ENCODE measurements around the gene RBP4.
"Not testable (repeated sequence)": the region's sequence is repeated elsewhere in the genome, so short reads cannot be mapped to it uniquely, and the experiment has no call there.

Gene RBP4

GRCh38 chr10:93550606-93551005 is 50.4 kb downstream of the RBP4 start:
- Histone ChIP-seq H3K27ac (ENCODE audit: insufficient read depth, low read depth, low read length, poor library complexity, severe bottlenecking) (no peak overlapping the region), H3K27me3 (ENCODE audit: control insufficient read depth, insufficient read depth, low read length, poor library complexity, severe bottlenecking) (no peaks in the 10 kb centered on the region), H3K4me3 (ENCODE audit: insufficient read depth, low read depth, low read length) (no peak overlapping the region), H3K4me1 (ENCODE audit: control insufficient read depth, insufficient read depth, low read length) (no peaks in the 10 kb centered on the region), H3K9me3 (ENCODE audit: control insufficient read depth, low read length) (no peaks in the 10 kb centered on the region), H3K36me3 (ENCODE audit: control insufficient read depth, insufficient read depth, low read length) (no peaks in the 10 kb centered on the region)
- WGBS, 2 experiments = 92 to 98% methylated on average over 3 to 4 of the region's 4 CpGs

- Histone ChIP-seq H3K9me3 (ENCODE audit: control insufficient read depth, low read length) (no peaks in the 10 kb centered on the region), H3K27ac (ENCODE audit: insufficient read depth, low read depth, low read length, poor library complexity, severe bottlenecking) (no peak overlapping the region), H3K4me3 (ENCODE audit: insufficient read depth, low read depth, low read length) (no peak overlapping the region), H3K4me1 (ENCODE audit: control insufficient read depth, insufficient read depth, low read length) (no peaks in the 10 kb centered on the region), H3K36me3 (ENCODE audit: control insufficient read depth, insufficient read depth, low read length) (no peaks in the 10 kb centered on the region), H3K27me3 (ENCODE audit: control insufficient read depth, insufficient read depth, low read length, poor library complexity, severe bottlenecking) (no peaks in the 10 kb centered on the region)
- WGBS, 2 experiments = 89 to 90% methylated on average over 4 to 5 of the region's 5 CpGs
Measured at GRCh38 chr10:93548376-93549071, 52.5 kb downstream of the RBP4 start.

GRCh38 chr10:93547522-93547921 is 53.5 kb downstream of the RBP4 start:
- Histone ChIP-seq H3K9me3 (ENCODE audit: control insufficient read depth, low read length) (no peaks in the 10 kb centered on the region), H3K36me3 (ENCODE audit: control insufficient read depth, insufficient read depth, low read length) (no peaks in the 10 kb centered on the region), H3K27ac (ENCODE audit: insufficient read depth, low read depth, low read length, poor library complexity, severe bottlenecking) (no peak overlapping the region), H3K4me3 (ENCODE audit: insufficient read depth, low read depth, low read length) (no peak overlapping the region), H3K4me1 (ENCODE audit: control insufficient read depth, insufficient read depth, low read length) (no peaks in the 10 kb centered on the region), H3K27me3 (ENCODE audit: control insufficient read depth, insufficient read depth, low read length, poor library complexity, severe bottlenecking) (no peaks in the 10 kb centered on the region)

GRCh38 chr10:93546995-93547394 is 54.0 kb downstream of the RBP4 start:
- WGBS, 2 experiments = 89 to 94% methylated on average over 6 to 8 of the region's 8 CpGs
- not testable (repeated sequence) for H3K27me3 ChIP-seq (ENCODE audit: control insufficient read depth, insufficient read depth, low read length, poor library complexity, severe bottlenecking); H3K27ac ChIP-seq (ENCODE audit: insufficient read depth, low read depth, low read length, poor library complexity, severe bottlenecking); H3K9me3 ChIP-seq (ENCODE audit: control insufficient read depth, low read length); H3K4me3 ChIP-seq (ENCODE audit: insufficient read depth, low read depth, low read length); H3K36me3 ChIP-seq (ENCODE audit: control insufficient read depth, insufficient read depth, low read length); H3K4me1 ChIP-seq (ENCODE audit: control insufficient read depth, insufficient read depth, low read length)

GRCh38 chr10:93542358-93542791 is 58.7 kb downstream of the RBP4 start:
- H3K27ac ChIP-seq (ENCODE audit: insufficient read depth, low read depth, low read length, poor library complexity, severe bottlenecking) = no peak overlapping the region
- no peaks in the 10 kb centered on the region for H3K9me3 ChIP-seq (ENCODE audit: control insufficient read depth, low read length)
- H3K4me1 ChIP-seq (ENCODE audit: control insufficient read depth, insufficient read depth, low read length) = no peaks in the 10 kb centered on the region
- 65 to 66% methylated on average over 10 of the region's 10 CpGs for WGBS, 2 experiments
- H3K4me3 ChIP-seq (ENCODE audit: insufficient read depth, low read depth, low read length) = no peak overlapping the region
- H3K36me3 ChIP-seq (ENCODE audit: control insufficient read depth, insufficient read depth, low read length) = no peaks in the 10 kb centered on the region
- H3K27me3 ChIP-seq (ENCODE audit: control insufficient read depth, insufficient read depth, low read length, poor library complexity, severe bottlenecking) = no peaks in the 10 kb centered on the region
